ENCODE results near the gene LAMB1.

GRCh38 chr7:107902381-107902780, 100.6 kb downstream of the LAMB1 start:
- TF ChIP-seq CTCF (IDR thresholded peaks at IDR 0.05; ENCODE audit: low read length) (no peak), EZH2 (IDR thresholded peaks at IDR 0.05; ENCODE audit: borderline replicate concordance, low read length) (no peak)
